Putamen (tissue), 1 donor: ENCODE data around the gene SYTL1.

Experiments used
- DNase-seq: peaks from one replicate; pipeline ENCODE4 v3.0.0-alpha.2; 2016; ENCODE audit warnings: low spot score

SYTL1 gene, protein sequence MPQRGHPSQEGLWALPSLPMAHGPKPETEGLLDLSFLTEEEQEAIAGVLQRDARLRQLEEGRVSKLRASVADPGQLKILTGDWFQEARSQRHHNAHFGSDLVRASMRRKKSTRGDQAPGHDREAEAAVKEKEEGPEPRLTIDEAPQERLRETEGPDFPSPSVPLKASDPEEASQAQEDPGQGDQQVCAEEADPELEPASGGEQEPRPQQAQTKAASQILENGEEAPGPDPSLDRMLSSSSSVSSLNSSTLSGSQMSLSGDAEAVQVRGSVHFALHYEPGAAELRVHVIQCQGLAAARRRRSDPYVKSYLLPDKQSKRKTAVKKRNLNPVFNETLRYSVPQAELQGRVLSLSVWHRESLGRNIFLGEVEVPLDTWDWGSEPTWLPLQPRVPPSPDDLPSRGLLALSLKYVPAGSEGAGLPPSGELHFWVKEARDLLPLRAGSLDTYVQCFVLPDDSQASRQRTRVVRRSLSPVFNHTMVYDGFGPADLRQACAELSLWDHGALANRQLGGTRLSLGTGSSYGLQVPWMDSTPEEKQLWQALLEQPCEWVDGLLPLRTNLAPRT

DNA sequence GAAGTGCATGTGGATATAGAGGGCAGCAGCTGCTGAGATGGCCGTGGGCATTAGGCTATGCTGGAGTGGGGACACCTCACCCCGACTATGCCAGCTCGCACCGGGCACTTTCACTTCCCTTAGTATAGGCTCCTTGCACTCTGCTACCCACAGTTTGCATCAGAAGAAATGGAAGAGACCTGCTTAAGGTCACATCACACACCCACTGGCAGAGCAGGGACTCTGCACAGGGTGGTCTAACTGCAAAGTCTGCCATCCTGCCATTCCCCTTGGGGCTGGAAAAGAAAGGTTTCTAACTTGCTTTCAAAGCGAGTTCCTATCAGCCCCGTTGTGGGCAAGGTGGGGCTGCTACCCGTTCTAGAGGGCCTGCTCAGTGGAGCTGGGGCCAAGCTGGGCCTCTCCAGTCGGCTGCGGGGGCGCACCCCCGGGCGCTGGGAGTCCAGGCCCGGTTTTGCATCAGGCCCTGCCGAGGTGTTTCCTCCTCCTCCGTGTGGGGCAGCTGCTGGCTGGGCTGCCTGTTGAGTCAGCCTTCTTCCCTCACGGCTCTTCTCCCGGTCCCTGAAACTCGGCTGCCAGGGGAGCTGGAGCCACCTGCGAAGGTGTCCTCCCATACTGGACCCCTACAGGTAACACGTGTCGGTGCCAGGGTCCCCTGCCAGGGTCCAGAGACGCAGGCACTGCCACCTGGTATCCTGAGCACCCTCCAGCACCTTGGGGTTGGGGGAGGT is at the start of gene SYTL1:
SYTL1 (plus strand) TSS at position 498 of the 728 bp plus-strand sequence. CDS start 3,313 bp downstream, outside the sequence.
- DNase-seq, result no peak

DNA sequence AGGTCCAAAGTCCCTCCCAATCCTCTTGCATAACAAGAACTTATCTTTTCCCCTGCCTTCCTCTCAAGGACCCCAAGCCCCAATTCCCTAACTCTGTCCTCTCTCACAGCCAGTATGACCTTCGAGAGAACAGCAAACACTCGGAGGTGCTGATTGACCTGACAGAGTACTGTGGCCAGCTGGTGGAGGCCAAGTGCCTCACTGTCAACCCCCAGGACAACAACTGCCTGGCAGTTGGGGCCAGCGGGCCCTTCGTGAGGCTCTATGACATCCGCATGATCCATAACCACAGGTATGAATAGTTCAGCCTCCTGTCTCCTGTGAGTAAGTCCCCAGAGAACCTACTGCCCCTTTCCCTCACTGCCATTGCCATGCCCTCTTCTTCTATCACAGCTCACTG is 49.7 kb upstream of the SYTL1 start:
- DNase-seq, result no peak

DNA sequence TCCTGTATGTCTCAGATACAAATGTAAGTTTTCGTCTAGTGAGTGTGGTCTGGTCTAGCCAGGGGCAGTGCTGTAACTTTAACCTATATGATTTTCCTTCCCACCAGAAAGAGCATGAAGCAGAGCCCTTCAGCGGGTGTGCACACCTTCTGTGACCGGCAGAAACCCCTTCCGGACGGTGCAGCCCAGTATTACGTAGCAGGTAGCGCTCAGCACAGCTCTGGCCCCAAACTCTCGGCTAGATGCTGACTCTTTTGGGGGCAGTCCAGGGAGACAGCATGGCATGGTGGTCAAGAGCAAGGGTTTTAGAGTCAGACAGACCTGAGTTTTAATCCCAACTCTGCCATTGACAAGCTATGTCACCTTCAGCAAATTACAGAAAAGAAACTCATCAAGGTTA is 47.9 kb upstream of the SYTL1 start:
- DNase-seq, result no peak

DNA sequence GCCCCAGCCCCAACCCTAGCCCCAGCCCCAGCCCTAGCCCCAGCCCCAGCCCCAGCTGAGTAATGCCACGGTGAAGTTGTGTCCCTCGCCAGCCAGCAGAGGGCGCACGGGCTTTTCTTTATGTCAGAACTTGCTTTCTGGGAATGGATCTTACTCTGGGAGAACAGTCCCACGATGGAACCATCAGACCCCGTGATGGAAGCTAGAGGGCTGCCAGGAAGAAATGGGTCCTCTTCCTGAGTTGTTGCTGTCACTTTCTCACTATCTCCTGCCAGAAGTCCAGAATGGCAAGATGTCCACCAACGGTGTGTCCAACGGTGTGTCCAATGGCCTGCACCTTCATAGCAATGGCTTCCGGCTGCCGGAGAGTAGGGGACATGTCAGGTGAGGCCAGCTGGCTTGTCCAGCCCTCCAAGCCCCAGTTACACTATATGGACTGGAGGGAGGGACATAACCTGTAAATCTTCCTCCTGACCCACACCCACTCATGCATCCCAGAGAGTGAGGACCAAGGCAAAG is 45.0 kb upstream of the SYTL1 start:
- peak; percentile 34 for DNase-seq

DNA sequence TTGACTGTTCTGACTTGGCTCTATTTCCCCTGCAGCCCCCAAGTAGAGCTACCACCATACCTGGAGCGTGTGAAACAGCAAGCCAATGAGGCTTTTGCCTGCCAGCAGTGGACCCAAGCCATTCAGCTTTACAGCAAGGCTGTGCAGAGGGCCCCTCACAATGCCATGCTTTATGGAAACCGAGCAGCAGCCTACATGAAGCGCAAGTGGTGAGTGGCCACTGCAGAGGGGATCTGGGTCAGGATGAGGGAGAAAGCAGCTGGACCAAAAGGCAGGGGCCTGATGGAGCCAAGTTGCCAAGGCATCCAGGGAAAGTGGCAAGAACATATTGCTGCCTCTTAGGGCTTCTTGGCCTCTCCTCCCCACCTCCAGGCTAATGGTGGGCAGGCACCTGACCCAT is 43.9 kb upstream of the SYTL1 start:
- no peak for DNase-seq

DNA sequence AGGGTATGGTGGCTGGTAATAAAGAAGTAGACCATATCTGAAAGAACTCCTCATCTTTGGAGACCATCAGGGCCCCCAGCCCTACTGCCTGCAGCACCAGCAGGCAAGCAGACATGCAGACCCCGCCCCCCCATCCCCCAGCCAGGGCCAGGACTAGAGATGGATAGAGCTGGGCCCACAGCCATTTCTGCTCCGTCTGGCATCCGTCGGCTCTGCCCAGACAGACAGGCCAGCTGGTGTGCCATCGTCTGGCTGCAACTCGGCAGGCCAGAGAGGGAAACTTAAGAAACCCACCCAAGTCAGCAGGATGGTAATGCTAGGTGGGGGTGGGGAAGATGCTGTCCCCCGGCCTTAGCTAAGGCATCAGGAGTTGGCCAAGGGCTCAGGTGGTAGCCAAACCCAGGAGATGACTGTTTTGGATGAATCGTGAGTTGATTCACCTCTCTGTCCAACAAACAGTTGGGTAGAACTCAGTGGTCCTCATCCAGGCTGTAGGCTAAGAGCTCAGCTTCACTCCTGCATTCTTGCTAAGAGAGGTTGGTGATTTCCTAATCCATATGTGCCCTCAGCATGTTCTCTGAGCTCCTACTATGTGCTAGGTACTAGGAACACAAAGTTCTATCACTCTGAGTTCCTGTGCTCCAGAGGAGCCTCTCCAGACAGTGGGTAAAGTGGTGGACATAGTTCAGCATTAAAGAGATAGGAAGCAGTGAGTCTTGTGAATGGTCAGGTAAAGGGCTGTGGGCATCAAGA is 43.0 kb upstream of the SYTL1 start:
- no peak for DNase-seq

DNA sequence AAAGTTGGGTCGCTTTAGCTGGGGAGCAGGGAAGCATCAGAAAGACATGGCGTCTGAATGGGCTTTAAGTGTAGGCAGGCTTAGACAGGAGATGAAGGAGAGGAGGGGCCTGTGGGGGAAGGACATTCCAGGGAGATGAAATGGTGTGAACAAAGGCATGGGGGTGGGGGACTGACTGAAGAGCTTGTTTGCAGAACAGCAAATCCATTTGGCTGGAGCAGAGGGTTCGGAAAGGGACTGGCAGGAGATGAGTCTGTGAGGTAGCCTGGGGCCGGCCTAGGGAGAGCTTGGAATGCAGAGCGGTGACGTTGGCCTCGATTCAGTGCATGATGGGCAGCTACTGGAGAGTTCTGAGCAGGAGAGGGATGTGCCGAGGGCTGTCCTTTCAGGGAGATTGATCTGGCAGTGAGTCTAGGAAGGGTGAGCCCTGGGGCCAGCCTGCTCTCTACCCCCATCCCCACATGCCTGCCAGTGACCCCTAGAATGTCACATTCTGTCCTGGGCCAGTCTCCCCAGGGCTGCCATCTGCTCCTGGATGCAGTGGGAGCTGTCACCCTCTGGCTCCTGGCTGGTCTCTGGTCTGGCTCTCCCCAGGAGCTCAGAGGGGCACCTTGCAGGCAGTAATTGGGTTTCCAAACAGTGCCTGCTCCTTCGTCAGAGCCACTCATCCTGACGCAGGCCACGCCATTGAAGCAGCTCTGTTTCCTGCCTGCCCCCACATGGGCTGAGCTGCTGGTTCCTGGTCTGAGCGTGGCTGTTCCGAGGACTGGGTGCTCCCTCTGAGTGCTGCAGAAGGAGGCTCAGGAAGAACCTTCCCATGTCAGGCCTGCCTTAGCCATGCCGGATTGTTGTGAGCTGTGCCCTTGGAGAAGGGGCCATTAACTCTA is 42.2 kb upstream of the SYTL1 start:
- no peak for DNase-seq

DNA sequence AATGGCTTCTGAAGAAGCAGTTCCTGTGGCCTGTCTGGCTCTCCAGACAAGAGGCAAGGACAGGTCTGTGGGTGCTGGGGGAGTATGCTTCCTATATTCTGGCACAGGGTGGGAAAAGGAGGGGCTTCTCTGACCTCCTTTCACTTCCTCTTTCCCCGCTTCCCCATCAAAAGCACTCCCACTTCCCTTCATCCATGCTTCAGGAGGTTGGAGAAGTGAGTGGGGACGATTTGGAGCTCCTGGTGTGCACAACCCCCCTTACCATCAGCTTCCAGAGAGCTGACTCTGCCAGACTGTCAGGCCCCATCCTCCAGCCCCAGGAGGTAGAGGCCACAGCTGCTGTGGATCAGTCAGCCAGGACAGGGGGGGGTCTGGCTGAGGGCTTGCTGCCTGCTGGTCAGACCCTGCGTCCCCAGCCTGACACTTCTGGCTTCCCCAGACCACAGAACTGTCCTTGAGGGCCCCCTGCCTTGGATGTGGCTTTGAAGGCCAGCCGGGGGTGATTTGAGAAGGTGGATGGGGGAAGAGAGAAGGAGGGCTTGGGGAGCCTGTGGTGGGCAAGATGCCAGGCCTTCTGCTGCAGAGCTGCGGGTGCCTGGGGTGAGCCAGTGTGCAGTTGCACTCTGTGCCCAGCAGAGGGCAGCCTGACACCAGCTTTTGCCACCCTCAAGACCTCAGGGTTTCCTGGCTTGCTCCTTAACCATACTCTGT is 41.3 kb upstream of the SYTL1 start:
- peak; percentile 89 for DNase-seq

DNA sequence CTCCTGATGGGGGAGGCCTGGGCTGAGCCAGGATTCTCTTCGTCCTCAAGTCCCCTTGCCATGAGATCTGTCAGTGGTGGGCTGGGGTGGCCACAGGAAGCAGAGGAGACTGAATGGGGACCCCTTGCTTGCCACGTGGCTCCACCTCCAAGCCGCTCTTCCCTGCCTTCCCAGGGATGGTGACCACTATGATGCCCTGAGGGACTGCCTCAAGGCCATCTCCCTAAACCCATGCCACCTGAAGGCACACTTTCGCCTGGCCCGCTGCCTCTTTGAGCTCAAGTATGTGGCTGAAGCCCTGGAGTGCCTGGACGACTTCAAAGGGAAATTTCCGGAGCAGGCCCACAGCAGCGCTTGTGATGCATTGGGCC is 40.8 kb upstream of the SYTL1 start:
- no peak for DNase-seq

DNA sequence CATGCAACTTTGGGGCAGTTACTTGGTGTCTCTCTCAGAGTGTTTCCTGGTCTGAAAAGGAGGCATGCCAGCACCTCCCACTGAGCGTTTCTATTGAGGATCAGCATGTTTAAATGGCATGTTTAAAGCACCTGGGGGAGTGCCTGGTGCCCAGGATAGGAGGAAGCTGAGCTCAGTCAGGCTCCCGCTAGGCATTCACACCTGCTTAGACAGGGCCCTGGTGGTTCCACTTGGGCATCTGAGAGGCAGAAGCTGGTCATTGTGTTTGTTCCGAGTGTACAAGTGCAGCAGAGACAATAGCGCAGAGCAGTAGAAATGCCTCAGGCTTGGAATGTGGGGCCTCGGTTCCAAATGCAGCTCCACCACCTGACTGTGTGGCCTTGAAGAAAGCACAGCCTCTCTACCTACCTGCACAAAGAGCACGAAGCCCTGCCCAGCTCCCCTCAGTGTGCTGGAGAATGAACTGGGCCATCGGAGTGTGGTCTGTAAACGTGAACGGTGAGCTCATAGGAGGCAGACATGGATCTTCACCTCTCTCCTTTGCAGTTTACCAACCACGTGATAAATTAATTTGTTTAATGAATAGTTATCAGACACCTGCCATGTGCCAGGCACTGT is 40.1 kb upstream of the SYTL1 start:
- DNase-seq, result no peak

DNA sequence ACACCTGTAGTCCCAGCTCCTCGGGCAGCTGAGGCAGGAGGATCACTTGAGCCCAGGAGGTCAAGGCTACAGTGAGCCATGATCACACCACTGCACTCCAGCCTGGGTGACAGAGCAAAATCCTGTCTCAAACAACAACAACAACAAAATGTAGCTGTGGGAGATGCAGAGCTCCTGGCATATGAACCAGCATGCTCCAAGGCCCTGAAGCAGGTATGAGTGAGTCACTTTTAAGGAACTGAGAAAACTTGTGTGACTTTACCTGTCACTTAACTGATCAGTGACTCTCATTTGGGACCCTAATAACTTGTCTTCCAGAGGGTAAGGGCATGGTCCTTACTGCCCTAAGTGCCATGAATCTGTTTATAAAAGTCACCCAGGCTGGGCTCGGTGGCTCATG is 39.2 kb upstream of the SYTL1 start:
- no peak for DNase-seq

DNA sequence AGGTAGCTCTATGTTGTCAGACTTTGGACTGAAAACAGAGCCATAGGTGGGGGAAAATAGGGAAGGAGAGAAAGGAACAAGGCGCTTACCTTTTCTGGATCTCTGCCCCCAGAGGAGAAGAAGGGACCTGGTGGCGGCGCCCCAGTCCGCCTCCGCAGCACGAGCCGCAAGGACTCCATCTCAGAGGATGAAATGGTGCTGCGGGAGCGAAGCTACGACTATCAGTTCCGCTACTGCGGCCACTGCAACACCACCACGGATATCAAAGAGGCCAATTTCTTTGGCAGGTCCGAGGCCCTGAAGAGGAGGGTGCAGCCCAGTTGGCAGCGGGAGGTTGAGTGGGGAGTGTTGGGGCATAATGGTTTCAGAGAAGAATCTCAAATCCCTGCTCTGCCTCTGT is 38.3 kb upstream of the SYTL1 start:
- DNase-seq, result no peak

DNA sequence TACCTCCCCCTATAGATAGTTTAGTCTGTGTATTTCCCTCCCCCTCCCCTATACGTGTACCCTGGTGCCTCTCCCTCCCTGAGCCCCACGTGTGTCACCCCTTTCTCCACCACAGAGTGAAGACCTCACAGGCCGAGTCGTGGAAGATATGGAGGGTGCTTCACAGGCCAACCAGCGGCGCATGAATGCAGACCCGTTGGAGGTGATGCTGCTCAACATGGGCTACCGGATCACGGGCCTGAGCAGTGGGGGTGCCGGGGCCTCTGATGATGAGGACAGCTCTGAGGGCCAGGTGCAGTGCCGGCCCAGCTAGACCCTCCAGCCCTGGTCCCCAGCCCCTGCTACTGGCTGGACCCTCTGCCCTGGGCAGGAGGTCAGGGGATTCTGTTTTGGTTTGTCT is 35.8 kb upstream of the SYTL1 start:
- DNase-seq, result no peak

DNA sequence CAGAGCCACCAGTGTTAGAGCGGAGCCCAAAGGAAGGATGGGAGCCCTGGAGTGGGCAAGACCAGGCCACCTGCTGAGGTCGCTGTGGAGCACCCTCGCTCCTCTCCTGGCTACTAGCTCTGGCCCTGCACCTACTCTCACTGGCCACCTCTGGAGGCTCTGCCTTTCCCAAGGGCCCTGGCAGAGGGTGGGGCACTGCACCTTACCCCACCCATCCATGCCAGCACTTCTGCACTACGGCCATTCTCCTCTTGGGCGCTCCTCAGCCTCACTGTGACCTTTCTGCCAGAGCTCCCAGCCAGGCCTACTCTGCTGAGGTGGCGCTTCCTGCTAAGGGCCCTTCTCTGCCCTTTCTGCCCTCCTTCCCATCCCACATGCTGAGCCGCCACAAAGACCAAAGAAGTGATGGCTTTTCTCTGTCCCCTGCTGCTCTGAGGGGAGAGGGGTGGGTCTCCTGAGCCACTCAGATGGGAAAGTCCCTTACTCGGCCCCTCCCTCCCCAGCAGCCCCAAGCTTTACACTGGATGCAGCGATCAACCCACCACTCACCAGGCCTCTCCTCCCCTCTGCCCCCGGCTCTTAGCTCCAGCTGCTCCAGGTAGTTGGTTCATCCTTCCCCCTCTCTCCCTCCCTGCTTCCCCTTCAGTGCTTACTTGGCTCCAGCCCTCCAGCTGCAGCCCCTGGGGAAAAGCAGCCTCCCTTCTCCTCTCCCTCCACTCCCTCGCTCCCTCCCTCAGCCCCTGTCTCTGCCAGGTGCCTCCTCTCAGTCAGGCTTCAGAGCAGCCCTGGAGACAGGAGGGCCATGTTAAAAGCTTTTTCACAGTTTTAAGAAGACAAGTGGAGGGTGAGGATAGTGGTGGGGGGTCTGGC is 34.7 kb upstream of the SYTL1 start:
- DNase-seq, result no peak

DNA sequence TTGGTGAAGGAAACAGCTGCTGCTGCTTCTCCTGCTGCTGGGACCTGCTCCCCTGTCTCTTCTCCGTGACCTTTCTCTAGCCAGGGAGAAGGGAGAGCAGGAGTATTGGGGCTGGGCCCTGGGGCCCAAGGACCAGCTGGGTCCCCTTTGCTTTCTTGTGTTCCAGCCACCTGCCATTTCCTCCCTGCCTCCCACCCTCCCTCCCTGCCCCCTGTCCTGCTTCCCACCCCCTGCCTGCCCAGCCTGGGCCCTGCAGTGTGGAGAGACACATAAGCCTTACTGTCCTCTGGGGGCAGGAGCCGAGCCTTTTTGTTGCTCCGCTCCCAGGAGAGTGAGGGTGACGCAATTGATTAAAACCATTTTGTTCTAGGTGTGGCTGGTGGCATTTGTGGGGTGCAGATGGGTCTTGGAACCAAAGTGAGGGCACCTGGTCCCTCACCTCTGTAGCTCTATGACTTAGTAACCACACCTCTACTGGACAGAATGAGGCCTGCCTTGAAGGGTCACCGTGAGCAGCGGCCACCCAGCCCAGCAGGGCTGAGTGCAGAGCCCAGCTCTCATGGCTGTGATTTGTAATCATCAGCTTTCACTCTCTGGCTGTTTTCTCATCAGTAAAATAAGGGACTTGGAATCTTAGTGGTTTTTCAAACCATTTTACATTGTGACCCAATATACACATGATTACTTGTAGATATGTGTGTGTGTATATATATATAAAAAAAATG is 33.8 kb upstream of the SYTL1 start:
- DNase-seq, result no peak

DNA sequence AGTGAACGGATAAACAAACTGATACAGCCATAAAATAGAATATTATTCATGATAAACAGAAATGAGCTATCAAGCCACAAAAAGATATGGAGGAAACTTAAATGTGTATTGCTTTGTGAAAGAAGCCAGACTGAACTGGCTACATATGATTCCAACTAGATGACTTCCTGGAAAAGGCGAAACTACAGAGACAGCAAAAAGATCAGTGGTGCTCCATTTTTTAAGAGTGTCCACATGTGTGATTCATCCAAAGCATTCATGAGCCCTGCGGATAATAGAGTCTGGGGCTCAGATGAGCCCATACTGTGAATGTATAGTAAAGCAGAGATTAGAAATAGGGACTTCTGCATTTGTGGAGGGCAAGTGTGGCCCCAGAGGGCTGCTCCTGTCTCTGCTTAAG is 27.7 kb upstream of the SYTL1 start:
- no peak for DNase-seq

DNA sequence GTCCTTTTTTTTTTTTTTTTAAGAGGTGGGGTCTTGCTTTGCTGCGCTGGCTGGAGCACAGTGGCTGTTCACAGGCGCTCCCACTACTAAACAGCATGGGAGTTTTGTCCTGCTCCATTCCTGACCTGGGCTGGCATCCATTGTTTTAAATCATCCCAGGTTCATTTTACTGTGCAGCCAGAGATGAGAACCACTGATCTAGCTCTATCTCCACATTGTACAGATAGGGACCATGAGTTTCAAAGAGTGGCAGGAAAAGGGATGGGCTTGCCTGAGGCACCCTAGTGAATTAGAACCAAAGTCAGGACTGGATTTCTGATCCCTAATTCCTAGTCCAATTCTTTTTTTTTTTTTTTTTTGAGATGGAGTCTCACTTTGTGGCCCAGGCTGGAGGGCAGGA is 27.1 kb upstream of the SYTL1 start:
- no peak for DNase-seq

DNA sequence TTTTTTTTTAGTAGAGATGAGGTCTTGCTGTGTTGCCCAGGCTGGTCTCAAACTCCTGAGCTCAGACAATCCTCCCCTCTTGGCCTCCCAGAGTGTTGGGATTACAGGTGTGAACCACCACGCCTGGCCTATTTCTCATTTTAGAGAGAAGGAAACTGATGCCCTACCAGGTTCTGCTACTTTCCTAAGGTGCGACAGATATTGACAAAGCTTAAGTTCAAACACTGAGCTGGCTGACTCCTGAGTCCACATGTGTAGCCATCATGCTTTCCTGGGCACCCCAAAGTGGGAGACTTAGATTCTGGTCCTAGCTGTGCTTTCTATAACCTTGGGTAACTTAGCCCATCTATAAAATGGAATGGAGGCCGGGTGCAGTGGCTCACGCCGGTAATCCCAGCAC is 25.0 kb upstream of the SYTL1 start:
- no peak for DNase-seq

DNA sequence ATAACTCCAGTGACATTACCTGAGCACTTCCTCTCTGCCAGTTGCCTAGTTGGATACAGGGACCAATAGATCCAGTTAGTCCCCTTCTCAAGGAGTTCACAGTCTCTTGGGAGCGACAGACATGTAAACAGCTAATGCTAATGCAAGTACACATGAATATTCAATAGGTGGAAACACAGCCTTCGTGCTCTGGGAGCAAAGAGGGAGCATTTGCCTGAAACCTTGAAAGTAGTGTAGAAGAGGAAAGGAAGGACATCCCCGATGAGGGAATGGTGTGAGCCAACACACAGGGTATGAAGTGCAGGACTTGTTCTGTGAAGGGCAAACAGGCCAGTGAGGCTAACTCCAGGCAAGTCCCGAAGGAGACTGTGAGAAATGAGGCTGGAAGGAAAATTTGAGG is 23.7 kb upstream of the SYTL1 start:
- DNase-seq, result no peak
